ENCODE measurements around the gene TNFSF13. TPM values are rescaled to one million over a fixed set of nuclear protein-coding genes. Genes with fewer than 3 reads are reported as not detected.

TNFSF13 gene
- total RNA-seq, 1 experiment from 2014 or later = 3.2 TPM

DNA sequence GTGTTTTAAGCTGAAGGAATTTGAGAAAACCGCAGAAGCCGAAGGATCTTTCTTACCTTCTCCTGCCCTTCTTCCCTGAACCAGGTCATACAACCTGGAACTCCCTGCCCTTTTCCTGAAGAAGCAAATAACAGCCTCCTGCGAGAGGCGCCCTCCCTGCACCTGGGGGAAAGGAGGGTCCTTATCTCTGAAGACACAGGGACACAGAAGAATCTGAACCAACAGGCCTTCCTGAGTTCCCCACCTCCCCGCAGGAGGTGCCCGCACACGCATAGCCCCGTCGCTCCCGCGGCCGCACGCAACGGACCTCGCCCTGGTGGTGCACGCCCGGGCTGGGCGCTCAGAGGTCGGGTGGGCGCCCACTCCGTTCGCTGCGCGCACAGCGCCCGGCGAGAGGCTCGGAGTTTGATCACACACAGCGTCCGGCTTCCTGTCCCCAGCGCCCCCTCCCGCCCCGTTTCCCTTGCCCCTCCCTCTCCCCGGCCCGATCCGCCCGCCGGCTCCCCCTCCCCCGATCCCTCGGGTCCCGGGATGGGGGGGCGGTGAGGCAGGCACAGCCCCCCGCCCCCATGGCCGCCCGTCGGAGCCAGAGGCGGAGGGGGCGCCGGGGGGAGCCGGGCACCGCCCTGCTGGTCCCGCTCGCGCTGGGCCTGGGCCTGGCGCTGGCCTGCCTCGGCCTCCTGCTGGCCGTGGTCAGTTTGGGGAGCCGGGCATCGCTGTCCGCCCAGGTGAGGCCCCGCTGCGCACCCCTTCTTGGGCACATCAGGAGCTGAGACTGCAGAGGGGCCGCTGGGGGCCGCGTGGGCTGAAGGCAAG, 9.8 kb upstream of the TNFSF13 start, which contains the start of gene TNFSF12:
Gene TNFSF12, plus strand, starts transcription at position 474 of the 816 bp plus-strand sequence. Its CDS starts 96 bp downstream, at position 570.
- peak; percentile 67 for DNase-seq (ENCODE audit: low spot score)
- CTCF ChIA-PET = interaction anchor here (1.3 to 2.0 kb wide), 5 partner anchors 8 to 33 kb away, joined by 4 to 19 read pairs (median 6); partner anchors contain the start of gene TNFSF13
- Mint-ChIP-seq H3K27ac (peak within 1 kb of the TSS; percentile 37; the same call in 1 of the 2 replicates), H3K4me3 (peak within 1 kb of the TSS; percentile 77), H3K4me1 (peaks cover 6% of the 10 kb centered on the region), H3K36me3 (no peaks in the 10 kb centered on the region), H3K27me3 (ENCODE audit: low read depth) (peaks cover 12% of the 10 kb centered on the region), H3K9me3 (no peaks in the 10 kb centered on the region)
- TF ChIP-seq, protein P1, sequence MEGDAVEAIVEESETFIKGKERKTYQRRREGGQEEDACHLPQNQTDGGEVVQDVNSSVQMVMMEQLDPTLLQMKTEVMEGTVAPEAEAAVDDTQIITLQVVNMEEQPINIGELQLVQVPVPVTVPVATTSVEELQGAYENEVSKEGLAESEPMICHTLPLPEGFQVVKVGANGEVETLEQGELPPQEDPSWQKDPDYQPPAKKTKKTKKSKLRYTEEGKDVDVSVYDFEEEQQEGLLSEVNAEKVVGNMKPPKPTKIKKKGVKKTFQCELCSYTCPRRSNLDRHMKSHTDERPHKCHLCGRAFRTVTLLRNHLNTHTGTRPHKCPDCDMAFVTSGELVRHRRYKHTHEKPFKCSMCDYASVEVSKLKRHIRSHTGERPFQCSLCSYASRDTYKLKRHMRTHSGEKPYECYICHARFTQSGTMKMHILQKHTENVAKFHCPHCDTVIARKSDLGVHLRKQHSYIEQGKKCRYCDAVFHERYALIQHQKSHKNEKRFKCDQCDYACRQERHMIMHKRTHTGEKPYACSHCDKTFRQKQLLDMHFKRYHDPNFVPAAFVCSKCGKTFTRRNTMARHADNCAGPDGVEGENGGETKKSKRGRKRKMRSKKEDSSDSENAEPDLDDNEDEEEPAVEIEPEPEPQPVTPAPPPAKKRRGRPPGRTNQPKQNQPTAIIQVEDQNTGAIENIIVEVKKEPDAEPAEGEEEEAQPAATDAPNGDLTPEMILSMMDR (IDR thresholded peaks at IDR 0.05) = no peak
- TF ChIP-seq, protein P2, sequence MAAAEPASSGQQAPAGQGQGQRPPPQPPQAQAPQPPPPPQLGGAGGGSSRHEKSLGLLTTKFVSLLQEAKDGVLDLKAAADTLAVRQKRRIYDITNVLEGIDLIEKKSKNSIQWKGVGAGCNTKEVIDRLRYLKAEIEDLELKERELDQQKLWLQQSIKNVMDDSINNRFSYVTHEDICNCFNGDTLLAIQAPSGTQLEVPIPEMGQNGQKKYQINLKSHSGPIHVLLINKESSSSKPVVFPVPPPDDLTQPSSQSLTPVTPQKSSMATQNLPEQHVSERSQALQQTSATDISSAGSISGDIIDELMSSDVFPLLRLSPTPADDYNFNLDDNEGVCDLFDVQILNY (CRISPR knock-in tag; IDR thresholded peaks at IDR 0.05) = no peak
- TF ChIP-seq, protein P3, sequence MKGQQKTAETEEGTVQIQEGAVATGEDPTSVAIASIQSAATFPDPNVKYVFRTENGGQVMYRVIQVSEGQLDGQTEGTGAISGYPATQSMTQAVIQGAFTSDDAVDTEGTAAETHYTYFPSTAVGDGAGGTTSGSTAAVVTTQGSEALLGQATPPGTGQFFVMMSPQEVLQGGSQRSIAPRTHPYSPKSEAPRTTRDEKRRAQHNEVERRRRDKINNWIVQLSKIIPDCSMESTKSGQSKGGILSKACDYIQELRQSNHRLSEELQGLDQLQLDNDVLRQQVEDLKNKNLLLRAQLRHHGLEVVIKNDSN (CRISPR knock-in tag; IDR thresholded peaks at IDR 0.05) = 0 out of 2 replicates have a peak, but pooled peaks have one; percentile 16
- TF ChIP-seq FOXK1 (CRISPR knock-in tag; IDR thresholded peaks at IDR 0.05) (0 out of 2 replicates have a peak, but pooled peaks have one; percentile 56), ZNF138 (CRISPR knock-in tag; conservative IDR thresholded peaks at IDR 0.05) (no peak), GABPB1 (CRISPR knock-in tag; IDR thresholded peaks at IDR 0.05) (no peak), OVOL2 (CRISPR knock-in tag; IDR thresholded peaks at IDR 0.05; ENCODE audit: borderline replicate concordance) (no peak), TEAD4 (CRISPR knock-in tag; IDR thresholded peaks at IDR 0.05) (0 out of 2 replicates have a peak, but pooled peaks have one; percentile 18), NFYB (CRISPR knock-in tag; conservative IDR thresholded peaks at IDR 0.05; ENCODE audit: low read depth) (no peak), TP53 (CRISPR knock-in tag; IDR thresholded peaks at IDR 0.05) (0 out of 2 replicates have a peak, but pooled peaks have one; percentile 17)
- TF ChIP-seq, protein P4, sequence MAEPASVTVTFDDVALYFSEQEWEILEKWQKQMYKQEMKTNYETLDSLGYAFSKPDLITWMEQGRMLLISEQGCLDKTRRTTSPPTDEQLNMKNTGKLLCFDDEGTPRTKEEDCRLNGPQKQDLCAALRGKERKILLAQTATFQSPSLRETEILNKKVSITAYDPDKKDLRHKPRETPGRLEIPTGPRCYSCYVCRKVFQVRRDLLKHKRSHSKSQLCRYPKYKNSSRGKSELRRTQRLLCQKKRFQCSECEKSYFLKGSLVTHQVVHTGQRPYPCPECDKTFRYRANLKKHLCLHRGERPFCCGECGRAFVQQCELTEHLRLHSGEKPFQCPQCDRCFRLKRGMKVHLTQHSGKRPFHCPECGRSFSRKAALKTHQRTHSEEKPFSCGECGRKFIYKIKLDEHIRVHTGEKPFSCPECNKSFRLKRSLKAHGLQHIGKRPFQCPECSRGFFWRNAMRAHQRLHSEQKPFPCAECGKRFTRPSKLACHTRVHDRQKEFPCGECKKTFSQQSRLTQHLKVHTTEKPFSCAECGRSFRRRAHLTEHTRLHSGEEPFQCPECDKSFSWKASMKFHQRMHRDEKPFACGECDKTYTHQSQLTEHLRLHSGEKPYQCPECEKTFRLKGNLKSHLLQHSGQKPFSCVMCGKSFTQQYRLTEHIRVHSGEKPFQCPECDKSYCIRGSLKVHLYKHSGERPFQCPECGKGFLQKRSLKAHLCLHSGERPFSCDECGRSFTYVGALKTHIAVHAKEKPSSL (CRISPR knock-in tag; conservative IDR thresholded peaks at IDR 0.05) = no peak
- TF ChIP-seq, protein P5, sequence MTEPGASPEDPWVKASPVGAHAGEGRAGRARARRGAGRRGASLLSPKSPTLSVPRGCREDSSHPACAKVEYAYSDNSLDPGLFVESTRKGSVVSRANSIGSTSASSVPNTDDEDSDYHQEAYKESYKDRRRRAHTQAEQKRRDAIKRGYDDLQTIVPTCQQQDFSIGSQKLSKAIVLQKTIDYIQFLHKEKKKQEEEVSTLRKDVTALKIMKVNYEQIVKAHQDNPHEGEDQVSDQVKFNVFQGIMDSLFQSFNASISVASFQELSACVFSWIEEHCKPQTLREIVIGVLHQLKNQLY (CRISPR knock-in tag; IDR thresholded peaks at IDR 0.05) = no peak
- TF ChIP-seq, protein P6, sequence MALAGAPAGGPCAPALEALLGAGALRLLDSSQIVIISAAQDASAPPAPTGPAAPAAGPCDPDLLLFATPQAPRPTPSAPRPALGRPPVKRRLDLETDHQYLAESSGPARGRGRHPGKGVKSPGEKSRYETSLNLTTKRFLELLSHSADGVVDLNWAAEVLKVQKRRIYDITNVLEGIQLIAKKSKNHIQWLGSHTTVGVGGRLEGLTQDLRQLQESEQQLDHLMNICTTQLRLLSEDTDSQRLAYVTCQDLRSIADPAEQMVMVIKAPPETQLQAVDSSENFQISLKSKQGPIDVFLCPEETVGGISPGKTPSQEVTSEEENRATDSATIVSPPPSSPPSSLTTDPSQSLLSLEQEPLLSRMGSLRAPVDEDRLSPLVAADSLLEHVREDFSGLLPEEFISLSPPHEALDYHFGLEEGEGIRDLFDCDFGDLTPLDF (CRISPR knock-in tag; IDR thresholded peaks at IDR 0.05) = no peak
- TF ChIP-seq, protein P7, sequence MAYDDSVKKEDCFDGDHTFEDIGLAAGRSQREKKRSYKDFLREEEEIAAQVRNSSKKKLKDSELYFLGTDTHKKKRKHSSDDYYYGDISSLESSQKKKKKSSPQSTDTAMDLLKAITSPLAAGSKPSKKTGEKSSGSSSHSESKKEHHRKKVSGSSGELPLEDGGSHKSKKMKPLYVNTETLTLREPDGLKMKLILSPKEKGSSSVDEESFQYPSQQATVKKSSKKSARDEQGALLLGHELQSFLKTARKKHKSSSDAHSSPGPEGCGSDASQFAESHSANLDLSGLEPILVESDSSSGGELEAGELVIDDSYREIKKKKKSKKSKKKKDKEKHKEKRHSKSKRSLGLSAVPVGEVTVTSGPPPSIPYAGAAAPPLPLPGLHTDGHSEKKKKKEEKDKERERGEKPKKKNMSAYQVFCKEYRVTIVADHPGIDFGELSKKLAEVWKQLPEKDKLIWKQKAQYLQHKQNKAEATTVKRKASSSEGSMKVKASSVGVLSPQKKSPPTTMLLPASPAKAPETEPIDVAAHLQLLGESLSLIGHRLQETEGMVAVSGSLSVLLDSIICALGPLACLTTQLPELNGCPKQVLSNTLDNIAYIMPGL (CRISPR knock-in tag; IDR thresholded peaks at IDR 0.05) = peak; percentile 44; the same call in 1 of the 2 replicates
- ATAC-seq = peak; percentile 74
- POLR2A ChIA-PET = interaction anchor here (0.6 to 1.5 kb wide), 3 partner anchors 12 to 267 kb away, joined by 3 to 6 read pairs (median 4); partner anchors contain the start of gene SLC2A4
